GM18951 (cell line): ENCODE results near the gene DISP3.
"Not testable (repeated sequence)": the region's sequence is repeated elsewhere in the genome, so short reads cannot be mapped to it uniquely, and the experiment has no call there.

ENCODE experiments used
- POLR2A ChIP-seq: IDR thresholded peaks from 4 replicates; pipeline ENCODE4 v1.6.1; 2011; ENCODE audit warnings: mild to moderate bottlenecking; ENCODE audit not compliant: insufficient read length, insufficient read depth; ENCODE audit errors: extremely low read depth
- in situ Hi-C: fragments of 300-500 bp; cut with MboI; formaldehyde crosslinking; loops from one replicate; pipeline ENCODE4 v1.12.0; 2022; ENCODE audit warnings: low sequenced_read_pairs, mixed read lengths, inconsistent platforms; ENCODE audit not compliant: unreplicated experiment

Gene DISP3

DNA sequence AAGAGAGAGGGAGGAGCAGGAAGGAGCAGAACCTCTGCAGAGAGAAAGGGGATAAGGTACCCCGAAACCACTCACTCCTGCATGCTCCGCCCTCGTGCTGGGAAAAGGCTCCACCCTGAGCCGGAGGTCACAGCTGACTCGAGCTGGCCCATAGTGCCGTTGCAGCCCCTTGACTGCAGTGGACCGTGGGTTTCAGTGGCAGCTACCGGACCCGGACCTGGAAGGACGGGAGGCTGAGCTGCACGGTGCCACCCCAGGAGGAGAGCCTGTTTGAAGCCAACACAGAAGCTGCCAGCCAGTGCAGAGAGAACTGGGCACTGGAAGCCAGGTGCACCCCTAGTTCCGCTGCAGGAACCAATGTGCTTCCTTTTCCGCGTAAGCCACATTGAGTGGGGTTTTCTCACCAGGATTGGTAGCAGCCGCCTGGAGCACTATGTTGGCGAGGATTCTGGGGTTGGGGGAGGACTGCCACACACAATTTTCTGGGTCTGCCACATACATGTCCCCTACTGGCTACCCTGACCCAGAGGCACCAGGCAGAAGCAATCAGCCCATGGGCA is 91.9 kb downstream of the DISP3 start:
- TF ChIP-seq POLR2A = no peak
- in situ Hi-C loops = no loop called here

DNA sequence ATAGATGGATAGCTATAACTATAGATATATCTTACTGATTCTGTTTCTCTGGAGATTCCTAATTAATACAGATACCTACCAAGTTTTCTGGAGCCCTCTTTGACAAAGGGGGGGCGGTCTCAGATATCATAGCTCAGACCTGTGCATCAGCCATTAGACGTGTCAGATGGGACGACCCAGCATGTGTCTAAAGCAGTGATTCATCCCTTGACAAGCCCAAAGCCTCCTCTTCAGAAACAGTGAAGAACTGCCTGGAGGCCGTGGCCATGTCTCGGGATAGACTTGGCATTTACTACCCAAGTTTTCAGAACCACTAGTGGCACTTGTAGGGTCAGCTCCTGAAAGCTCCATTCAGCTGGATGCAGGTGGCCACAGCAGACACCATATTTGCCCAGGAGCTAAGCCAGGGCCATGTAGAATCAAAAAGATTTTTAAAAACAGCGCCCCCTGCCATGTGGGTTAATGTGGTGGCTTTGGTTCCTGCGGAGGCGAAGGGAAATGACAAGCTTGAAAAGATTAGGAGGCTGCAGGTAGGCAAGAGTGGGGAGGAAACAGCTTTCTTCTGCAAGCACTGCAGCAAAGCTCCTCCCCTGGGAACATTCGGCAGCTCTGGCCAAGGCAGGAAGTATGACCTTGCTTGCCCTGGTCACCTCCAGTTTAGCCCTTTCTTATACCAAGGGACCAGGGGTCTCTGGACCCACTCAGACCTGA is 93.1 kb downstream of the DISP3 start:
- in situ Hi-C loops = no loop called here
- no peak for TF ChIP-seq POLR2A

- no peak for TF ChIP-seq POLR2A
- in situ Hi-C loops = no loop called here
Measured at GRCh38 chr1:11573116-11573692, 94.2 kb downstream of the DISP3 start.

- no peak for TF ChIP-seq POLR2A
- in situ Hi-C loops = no loop called here
Measured at GRCh38 chr1:11575553-11575952, 96.6 kb downstream of the DISP3 start.

DNA sequence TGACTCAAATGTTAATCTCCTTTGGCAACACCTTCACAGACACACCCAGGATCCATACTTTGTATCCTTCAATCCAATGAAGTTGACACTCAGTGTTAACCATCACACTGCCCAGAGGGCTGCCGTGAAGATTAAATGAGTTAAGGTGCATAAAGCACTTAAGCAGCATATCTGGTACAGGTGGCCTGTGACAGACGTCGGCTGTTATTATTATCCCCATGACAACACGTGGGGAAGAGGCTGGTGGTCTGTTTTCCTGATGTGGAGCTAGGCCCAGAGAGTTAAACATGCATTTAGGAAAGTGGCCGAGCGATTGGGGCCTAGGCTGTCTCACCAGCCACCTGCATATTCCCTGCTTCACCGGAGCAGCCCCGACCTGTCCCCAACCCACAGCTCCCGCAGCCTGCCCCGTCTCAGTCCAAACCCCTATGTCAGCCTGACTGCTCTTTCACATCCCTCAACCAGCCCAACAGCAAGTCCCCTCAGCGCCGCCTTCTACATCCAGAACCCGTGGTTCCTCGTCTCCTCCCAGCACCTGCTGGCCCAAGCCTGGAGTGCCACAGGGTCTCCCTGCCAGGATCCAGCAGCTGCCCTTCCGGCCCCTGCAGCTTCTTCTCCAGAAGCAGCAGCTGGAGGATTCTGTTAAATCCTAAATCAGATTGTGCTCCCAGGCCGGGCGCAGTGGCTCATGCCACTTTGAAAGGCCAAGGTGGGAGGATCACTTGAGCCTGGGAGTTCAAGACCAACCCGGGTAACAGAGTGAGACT is 97.3 kb downstream of the DISP3 start:
- TF ChIP-seq POLR2A = no peak
- in situ Hi-C loops = no loop called here

DNA sequence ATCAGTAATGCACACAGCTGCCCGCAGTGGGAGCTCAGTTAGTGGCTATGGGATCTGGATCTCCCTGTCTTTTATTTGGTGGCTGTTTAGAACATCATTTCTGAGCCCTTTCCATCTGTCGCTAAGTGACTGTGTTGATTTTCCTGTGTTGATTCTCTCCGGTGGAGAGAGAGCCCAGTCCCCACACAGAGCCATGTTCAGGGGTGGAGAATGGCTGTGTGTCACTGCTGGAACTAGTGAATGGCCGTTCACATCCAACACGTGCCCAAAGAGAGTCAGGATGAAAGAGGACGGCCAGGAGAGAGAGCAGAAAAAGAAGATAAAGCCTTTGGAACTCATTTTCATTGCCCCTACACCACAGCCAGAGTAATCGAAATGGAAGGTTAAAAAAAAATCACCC is 99.0 kb downstream of the DISP3 start:
- in situ Hi-C loops = no loop called here
- no peak for TF ChIP-seq POLR2A

DNA sequence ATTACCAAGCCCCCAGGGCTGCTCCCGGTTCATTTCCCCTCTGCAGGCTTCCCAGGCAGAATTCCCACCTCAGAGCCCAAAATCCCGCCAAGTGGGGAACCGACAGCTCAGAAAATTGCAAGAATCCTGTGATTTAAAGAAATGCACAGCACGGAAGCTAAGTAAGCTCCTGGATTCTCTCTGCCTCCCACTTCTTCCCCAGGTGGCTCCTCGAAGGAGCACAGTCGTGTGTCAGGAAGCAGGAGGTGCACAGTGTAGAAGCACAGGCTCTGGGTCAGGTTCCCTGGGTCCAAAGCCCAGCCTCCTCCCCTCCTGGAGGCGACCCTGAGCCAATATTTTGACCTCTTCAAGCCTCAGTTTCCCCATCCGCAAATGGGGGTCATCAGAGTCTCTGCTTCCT is 100.6 kb downstream of the DISP3 start:
- TF ChIP-seq POLR2A = no peak
- in situ Hi-C loops = no loop called here

DNA sequence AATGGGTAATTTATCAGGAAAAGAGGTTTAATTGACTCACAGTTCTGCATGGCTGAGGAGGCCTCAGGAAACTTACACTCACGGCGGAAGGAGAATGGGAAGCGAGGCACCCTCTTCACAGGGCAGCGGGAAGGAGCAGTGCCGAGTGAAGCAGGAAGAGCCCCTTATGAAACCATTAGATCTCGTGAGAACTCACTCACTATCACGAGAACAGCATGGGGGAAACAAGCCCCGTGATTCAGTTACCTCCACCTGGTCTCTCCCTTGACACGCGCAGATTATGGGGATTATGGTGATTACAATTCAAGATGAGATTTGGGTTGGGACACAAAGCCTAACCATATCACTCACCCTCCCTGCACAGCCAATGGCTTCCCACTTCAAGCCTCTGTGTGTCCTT is 101.1 kb downstream of the DISP3 start:
- in situ Hi-C loops = not testable (repeated sequence)

DNA sequence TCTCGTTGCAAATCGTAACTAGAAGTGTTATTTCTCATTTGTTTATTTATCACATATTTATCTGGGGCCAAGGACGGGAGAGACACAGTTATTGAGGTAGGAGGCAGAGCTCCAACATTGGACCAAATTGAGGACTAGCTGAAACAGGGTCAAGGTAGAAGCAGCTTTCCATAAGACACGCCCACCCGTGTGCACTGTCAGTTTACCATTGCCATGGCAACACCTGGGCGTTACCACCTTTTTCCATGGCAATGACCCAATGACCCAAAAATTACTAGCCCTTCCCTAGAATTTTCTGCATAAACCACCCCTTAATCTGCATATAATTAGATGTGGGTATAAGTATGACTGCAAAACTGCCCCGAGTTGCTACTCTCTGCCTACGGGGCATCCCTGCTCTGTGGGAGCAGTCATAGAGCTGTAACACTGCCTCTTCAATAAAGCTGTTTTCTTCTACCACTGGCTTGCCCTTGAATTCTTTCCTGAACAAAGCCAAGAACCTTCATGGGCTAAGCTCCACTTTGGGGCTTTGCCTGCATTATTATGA is 102.6 kb downstream of the DISP3 start:
- in situ Hi-C loops = no loop called here
- no peak for TF ChIP-seq POLR2A

GRCh38 chr1:11585389-11585788 is 106.4 kb downstream of the DISP3 start:
- TF ChIP-seq POLR2A = no peak
- in situ Hi-C loops = no loop called here
